Neural cell (in vitro differentiated cells): ENCODE results near the gene LEP. TPM values are rescaled to one million over a fixed set of nuclear protein-coding genes. Genes with fewer than 3 reads are reported as not detected.
"Not testable (repeated sequence)": the region's sequence is repeated elsewhere in the genome, so short reads cannot be mapped to it uniquely, and the experiment has no call there.

Experiments
- H2AFZ ChIP-seq: fragments of 200-600, 300-800 bp; sonication (generic), shearing (Covaris generic); 2 replicates; pipeline ENCODE4 v1.6.0; 2014; ENCODE audit warnings: low read depth, mild to moderate bottlenecking, antibody characterized with exemption, low read length, moderate library complexity
- H3F3A ChIP-seq: fragments of 200-600 bp; shearing (Covaris generic); 2 replicates; pipeline ENCODE4 v1.6.1; 2016; ENCODE audit warnings: mild to moderate bottlenecking, moderate library complexity, mixed read lengths, antibody characterized with exemption, low read length; ENCODE audit not compliant: insufficient read depth, poor library complexity, severe bottlenecking
- H3K27ac ChIP-seq: fragments of 200-600, 300-800 bp; sonication (generic), shearing (Covaris generic); 2 replicates; pipeline ENCODE4 v1.5.1; 2014; ENCODE audit warnings: mild to moderate bottlenecking, low read length, moderate library complexity
- H3K27me3 ChIP-seq: fragments of 300-800, 200-600 bp; sonication (generic), shearing (Covaris generic); 2 replicates; pipeline ENCODE4 v1.6.0; 2014; ENCODE audit warnings: mild to moderate bottlenecking, low read depth, low read length, moderate library complexity; ENCODE audit not compliant: insufficient read depth
- H3K36me3 ChIP-seq: fragments of 300-800, 200-600 bp; sonication (generic), shearing (Covaris generic); 2 replicates; pipeline ENCODE4 v1.5.1; 2014; ENCODE audit warnings: mild to moderate bottlenecking, antibody characterized with exemption, low read length, moderate library complexity; ENCODE audit not compliant: insufficient read depth
- H3K4me2 ChIP-seq: fragments of 300-800, 200-600 bp; sonication (generic), shearing (Covaris generic); 2 replicates; pipeline ENCODE4 v1.6.0; 2014; ENCODE audit warnings: mild to moderate bottlenecking, low read length
- H3K4me3 ChIP-seq: fragments of 300-800, 200-600 bp; sonication (generic), shearing (Covaris generic); 2 replicates; pipeline ENCODE4 v1.5.1; 2014; ENCODE audit warnings: mild to moderate bottlenecking, low read length, moderate library complexity
- H3K79me2 ChIP-seq: fragments of 200-600 bp; shearing (Covaris generic); replicated peaks from 2 replicates; pipeline ENCODE4 v1.6.0; 2014; ENCODE audit warnings: mild to moderate bottlenecking, low read length, moderate library complexity; ENCODE audit not compliant: insufficient read depth
- H3K9ac ChIP-seq: fragments of 300-800, 200-600 bp; sonication (generic), shearing (Covaris generic); 2 replicates; pipeline ENCODE4 v1.6.1; 2016; ENCODE audit warnings: mild to moderate bottlenecking, low read length, mixed read lengths
- H3K9me2 ChIP-seq: fragments of 200-600 bp; shearing (Covaris generic); 2 replicates; pipeline ENCODE4 v1.6.1; 2016; ENCODE audit warnings: mild to moderate bottlenecking, low read length, mixed read lengths; ENCODE audit not compliant: insufficient read depth
- H3K9me3 ChIP-seq: fragments of 200-600, 300-800 bp; sonication (generic), shearing (Covaris generic); 2 replicates; pipeline ENCODE4 v1.6.1; 2016; ENCODE audit warnings: mild to moderate bottlenecking, mixed run types, low read length, moderate library complexity, mixed read lengths
- H4K20me1 ChIP-seq: fragments of 200-600 bp; shearing (Covaris generic); 2 replicates; pipeline ENCODE4 v1.6.1; 2016; ENCODE audit warnings: mild to moderate bottlenecking, mixed run types; ENCODE audit not compliant: insufficient read depth
- EP300 ChIP-seq: fragments of 450-650 bp; conservative IDR thresholded peaks from 2 replicates; pipeline ENCODE4 v1.6.1; 2014; ENCODE audit warnings: antibody characterized with exemption, mild to moderate bottlenecking, moderate library complexity; ENCODE audit not compliant: poor library complexity, severe bottlenecking
- EZH2 ChIP-seq: fragments of 200-600, 300-800 bp; shearing (Covaris generic), sonication (generic); IDR thresholded peaks from 2 replicates; pipeline ENCODE4 v1.6.1; 2014; ENCODE audit warnings: antibody characterized with exemption, low read length, borderline replicate concordance, mild to moderate bottlenecking; ENCODE audit not compliant: insufficient read depth, poor library complexity, severe bottlenecking
- MXI1 ChIP-seq: fragments of 450-650 bp; conservative IDR thresholded peaks from 2 replicates; pipeline ENCODE4 v1.6.1; 2014; ENCODE audit warnings: antibody characterized with exemption, mild to moderate bottlenecking; ENCODE audit not compliant: poor library complexity, severe bottlenecking
- POLR2AphosphoS5 ChIP-seq: IDR thresholded peaks from 2 replicates; pipeline ENCODE4 v1.6.1; 2012
- RAD21 ChIP-seq: fragments of 450-650 bp; conservative IDR thresholded peaks from 2 replicates; pipeline ENCODE4 v1.6.1; 2014; ENCODE audit warnings: antibody characterized with exemption, mild to moderate bottlenecking, moderate library complexity
- REST ChIP-seq: IDR thresholded peaks from 2 replicates; pipeline ENCODE4 v1.6.1; 2012; ENCODE audit warnings: borderline replicate concordance
- SMC3 ChIP-seq: fragments of 450-650 bp; conservative IDR thresholded peaks from 2 replicates; pipeline ENCODE4 v1.6.1; 2014; ENCODE audit warnings: antibody characterized with exemption, mild to moderate bottlenecking, moderate library complexity; ENCODE audit not compliant: poor library complexity
- TAF1 ChIP-seq: IDR thresholded peaks from 2 replicates; pipeline ENCODE4 v1.6.1; 2012; ENCODE audit warnings: low read depth
- polyA plus RNA-seq: library from polyadenylated mRNA; depleted of rRNA; stranded (reverse); fragments of >200 nt; gene quantifications from 2 replicates; pipeline ENCODE4 v1.2.3, GENCODE V29; 2014
- TF ChIP-seq, protein P1 (sequence below): fragments of 450-650 bp; IDR thresholded peaks from 2 replicates; pipeline ENCODE4 v1.5.1; 2014; ENCODE audit warnings: antibody characterized with exemption, mild to moderate bottlenecking, moderate library complexity; ENCODE audit not compliant: poor library complexity, severe bottlenecking

LEP gene
- polyA plus RNA-seq, 1 donor from 2014 or later = not detected

GRCh38 chr7:128287556-128287955, 46.5 kb downstream of the LEP start:
- H3K4me3 ChIP-seq = no peak overlapping the region
- no peaks in the 10 kb centered on the region for H3K9me3 ChIP-seq
- H3K27me3 ChIP-seq = no peaks in the 10 kb centered on the region
- H3K4me2 ChIP-seq = no peak overlapping the region
- TF ChIP-seq EP300 = no peak
- no peak for TF ChIP-seq SMC3
- TF ChIP-seq RAD21 = no peak
- TF ChIP-seq REST = no peak
- no peak for TF ChIP-seq MXI1
- TF ChIP-seq EZH2 = no peak
- TF ChIP-seq TAF1 = no peak
- TF ChIP-seq, protein P1, sequence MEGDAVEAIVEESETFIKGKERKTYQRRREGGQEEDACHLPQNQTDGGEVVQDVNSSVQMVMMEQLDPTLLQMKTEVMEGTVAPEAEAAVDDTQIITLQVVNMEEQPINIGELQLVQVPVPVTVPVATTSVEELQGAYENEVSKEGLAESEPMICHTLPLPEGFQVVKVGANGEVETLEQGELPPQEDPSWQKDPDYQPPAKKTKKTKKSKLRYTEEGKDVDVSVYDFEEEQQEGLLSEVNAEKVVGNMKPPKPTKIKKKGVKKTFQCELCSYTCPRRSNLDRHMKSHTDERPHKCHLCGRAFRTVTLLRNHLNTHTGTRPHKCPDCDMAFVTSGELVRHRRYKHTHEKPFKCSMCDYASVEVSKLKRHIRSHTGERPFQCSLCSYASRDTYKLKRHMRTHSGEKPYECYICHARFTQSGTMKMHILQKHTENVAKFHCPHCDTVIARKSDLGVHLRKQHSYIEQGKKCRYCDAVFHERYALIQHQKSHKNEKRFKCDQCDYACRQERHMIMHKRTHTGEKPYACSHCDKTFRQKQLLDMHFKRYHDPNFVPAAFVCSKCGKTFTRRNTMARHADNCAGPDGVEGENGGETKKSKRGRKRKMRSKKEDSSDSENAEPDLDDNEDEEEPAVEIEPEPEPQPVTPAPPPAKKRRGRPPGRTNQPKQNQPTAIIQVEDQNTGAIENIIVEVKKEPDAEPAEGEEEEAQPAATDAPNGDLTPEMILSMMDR = no peak
- no peak for TF ChIP-seq POLR2AphosphoS5
- H3K9me2 ChIP-seq = no peaks in the 10 kb centered on the region
- no peaks in the 10 kb centered on the region for H3K79me2 ChIP-seq
- H3K27ac ChIP-seq = no peak overlapping the region
- no peaks in the 10 kb centered on the region for H3K36me3 ChIP-seq
- no peaks in the 10 kb centered on the region for H3F3A ChIP-seq
- no peaks in the 10 kb centered on the region for H4K20me1 ChIP-seq
- H3K9ac ChIP-seq = no peak overlapping the region
- H2AFZ ChIP-seq = no peak overlapping the region

- H3F3A ChIP-seq, H3K9me3 ChIP-seq, H3K36me3 ChIP-seq, H3K79me2 ChIP-seq, H3K4me2 ChIP-seq, H3K4me3 ChIP-seq, H3K9me2 ChIP-seq, H3K9ac ChIP-seq, H3K27ac ChIP-seq, H2AFZ ChIP-seq, H4K20me1 ChIP-seq, H3K27me3 ChIP-seq: not testable (repeated sequence)
Observed at GRCh38 chr7:128298004-128298403, 56.9 kb downstream of the LEP start.

- no peak for TF ChIP-seq REST
- no peak for TF ChIP-seq MXI1
- no peak for TF ChIP-seq EZH2
- no peak for TF ChIP-seq TAF1
- TF ChIP-seq POLR2AphosphoS5 = no peak
- no peak for TF ChIP-seq SMC3
- TF ChIP-seq EP300 = no peak
- no peak for TF ChIP-seq RAD21
- TF ChIP-seq, protein P1 = no peak
- H3K27me3 ChIP-seq = no peaks in the 10 kb centered on the region
- no peak overlapping the region for H3K9ac ChIP-seq
- H4K20me1 ChIP-seq = no peaks in the 10 kb centered on the region
- H3F3A ChIP-seq = no peaks in the 10 kb centered on the region
- no peak overlapping the region for H3K4me3 ChIP-seq
- H3K9me2 ChIP-seq = no peaks in the 10 kb centered on the region
- no peaks in the 10 kb centered on the region for H3K79me2 ChIP-seq
- no peak overlapping the region for H3K4me2 ChIP-seq
- no peak overlapping the region for H2AFZ ChIP-seq
- no peaks in the 10 kb centered on the region for H3K9me3 ChIP-seq
- no peaks in the 10 kb centered on the region for H3K36me3 ChIP-seq
- no peak overlapping the region for H3K27ac ChIP-seq
Observed at GRCh38 chr7:128299109-128299607, 58.1 kb downstream of the LEP start.
